Cardiac fibroblast (primary cell): ENCODE results near the gene TRAM2.
A peak's percentile ranks its signal among the peaks of the same experiment; 100 is the strongest.
"Not testable (repeated sequence)": the region's sequence is repeated elsewhere in the genome, so short reads cannot be mapped to it uniquely, and the experiment has no call there.

Experiments used
- DNase-seq, 2 donors: peaks; one replicate each; pipeline versions ENCODE4 v3.0.0 to v3.0.0-alpha.2; 2010; ENCODE audit warnings: low read depth in 2 of 2
- H3K4me3 ChIP-seq, 2 donors: replicated peaks in 1 of 2; 1 replicate in 1 of 2; 2 replicates in 1 of 2; pipeline ENCODE4 v1.5.1; 2011; ENCODE audit warnings: low read depth in 2 of 2, low read length in 2 of 2, mild to moderate bottlenecking in 2 of 2, moderate library complexity in 1 of 2
- CTCF ChIP-seq: IDR thresholded peaks from one replicate; pipeline ENCODE4 v1.5.1; 2011; ENCODE audit warnings: low read depth, mild to moderate bottlenecking, low read length, inconsistent platforms

The TRAM2 gene

GRCh38 chr6:52475307-52475706, 101.6 kb downstream of the TRAM2 start:
- TF ChIP-seq CTCF: no peak
- no peak overlapping the region for H3K4me3 ChIP-seq
- peak in 1 of 2 donors; percentile 53 for DNase-seq

- no peak for DNase-seq
- TF ChIP-seq CTCF: no peak
- H3K4me3 ChIP-seq: no peak overlapping the region
These were observed 102.7 kb downstream of the TRAM2 start for GRCh38 chr6:52474173-52474572.

- H3K4me3 ChIP-seq, DNase-seq: not testable (repeated sequence)
These were observed 115.7 kb downstream of the TRAM2 start for GRCh38 chr6:52461194-52461593.

- no peak for TF ChIP-seq CTCF
- DNase-seq: no peak
- no peak overlapping the region for H3K4me3 ChIP-seq
These were observed 119.8 kb downstream of the TRAM2 start for GRCh38 chr6:52457096-52457495.

- H3K4me3 ChIP-seq: no peak overlapping the region
- TF ChIP-seq CTCF: no peak
- peak; percentile 25 to 46 for DNase-seq
These were observed 122.3 kb downstream of the TRAM2 start for GRCh38 chr6:52454556-52454955.
